BLaER1 treated with 17β-estradiol and CSF1 and Interleukin-3, amounts not matched to agents 10 nM and 100 nM (cell line): ENCODE measurements around the gene POC5.
"Not testable (repeated sequence)": the region's sequence is repeated elsewhere in the genome, so short reads cannot be mapped to it uniquely, and the experiment has no call there.

Experiments
- H3K27ac ChIP-seq, 11 experiments: shearing (Covaris generic); formaldehyde crosslinking; 2 replicates each; pipeline ENCODE4 v1.8.1; 2022
- H3K27me3 ChIP-seq, 11 experiments: shearing (Covaris generic); formaldehyde crosslinking; 2 replicates each; pipeline ENCODE4 v1.8.1; 2022
- H3K36me3 ChIP-seq, 11 experiments: shearing (Covaris generic); formaldehyde crosslinking; 2 replicates each; pipeline ENCODE4 v1.8.1; 2022
- H3K4me1 ChIP-seq, 10 experiments: shearing (Covaris generic); formaldehyde crosslinking; 2 replicates each; pipeline ENCODE4 v1.8.1; 2022
- H3K4me2 ChIP-seq, 11 experiments: shearing (Covaris generic); formaldehyde crosslinking; 2 replicates each; pipeline ENCODE4 v1.8.1; 2022
- H3K4me3 ChIP-seq, 10 experiments: shearing (Covaris generic); formaldehyde crosslinking; 2 replicates each; pipeline ENCODE4 v1.8.1; 2022
- H3K9ac ChIP-seq, 11 experiments: shearing (Covaris generic); formaldehyde crosslinking; 2 replicates each; pipeline ENCODE4 v1.8.1; 2022
- H3K9me3 ChIP-seq, 11 experiments: shearing (Covaris generic); formaldehyde crosslinking; replicated peaks in 1 of 11; 2 replicates each; pipeline ENCODE4 v1.8.1; 2022
- H4K20me1 ChIP-seq, 11 experiments: shearing (Covaris generic); formaldehyde crosslinking; 2 replicates each; pipeline ENCODE4 v1.8.1; 2022
- Cebpa-rat ChIP-seq, 11 experiments: shearing (Covaris generic); IDR thresholded peaks; 2 replicates each; pipeline ENCODE4 v1.8.1; 2022

POC5 gene

DNA sequence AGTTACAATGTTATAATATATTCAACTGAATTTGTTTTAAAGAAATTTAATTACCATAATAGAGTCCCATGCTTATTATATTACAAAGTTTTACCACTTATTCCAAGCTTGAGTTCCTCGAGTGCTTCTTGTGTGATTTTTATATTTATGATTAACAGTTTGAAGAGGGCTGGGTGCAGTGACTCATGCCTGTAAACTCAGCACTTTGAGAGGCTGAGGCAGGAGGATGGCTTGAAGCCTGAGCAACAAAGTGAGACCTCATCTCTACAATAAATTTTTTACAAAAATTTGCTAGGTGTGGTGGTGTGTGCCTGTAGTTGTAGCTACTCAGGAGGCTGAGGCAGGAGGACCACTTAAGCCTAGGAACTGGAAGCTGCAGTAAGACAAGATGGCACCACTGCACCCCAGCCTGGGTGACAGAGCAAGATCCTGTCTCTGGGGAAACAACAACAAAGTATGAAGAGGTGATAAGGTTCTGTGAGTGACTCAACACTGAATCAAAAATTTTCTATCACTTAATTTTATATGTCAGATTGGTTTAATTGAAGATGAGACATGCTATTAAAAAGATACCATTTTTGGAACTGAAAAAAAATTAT lies 9.2 kb downstream of the POC5 start:
- peaks cover 32 to 98% (median 73%) of the 10 kb centered on the region in 11 experiments for H3K36me3 ChIP-seq
- no peak for TF ChIP-seq Cebpa-rat (IDR thresholded peaks at IDR 0.05)
- no peaks in the 10 kb centered on the region for H3K27me3 ChIP-seq
- H3K27ac ChIP-seq, result no peak overlapping the region
- H4K20me1 ChIP-seq, result peaks cover 0 to 15% (median 3%) of the 10 kb centered on the region in 11 experiments; a peak in 7 of 22 replicates
- H3K9ac ChIP-seq, result no peak overlapping the region
- H3K4me2 ChIP-seq, result peak overlapping the region in 1 of 11 experiments; percentile 29; a peak in 2 of 22 replicates
- no peaks in the 10 kb centered on the region for H3K9me3 ChIP-seq
- H3K4me3 ChIP-seq, result no peak overlapping the region
- peaks cover 0 to 31% (median 2%) of the 10 kb centered on the region in 10 experiments; a peak in 8 of 20 replicates for H3K4me1 ChIP-seq

DNA sequence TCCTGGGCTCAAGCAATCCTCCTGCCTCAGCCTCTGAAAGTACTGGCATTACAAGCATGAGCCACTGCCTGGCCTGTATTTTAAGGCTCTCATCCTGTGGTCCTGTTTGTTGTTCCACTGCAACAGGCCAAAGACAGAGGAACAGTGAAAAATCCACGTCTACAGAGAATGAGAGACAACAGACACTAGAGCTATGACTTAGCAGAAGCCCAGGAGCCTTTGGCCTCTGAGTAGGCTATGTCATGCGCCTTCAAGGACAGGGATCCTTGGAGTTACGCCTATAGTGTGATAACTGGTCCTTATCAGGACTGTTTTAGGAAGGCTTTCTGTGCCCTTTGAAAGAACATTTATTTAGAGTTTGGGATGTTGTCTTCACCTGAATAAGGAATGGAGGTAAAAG lies 10.5 kb downstream of the POC5 start:
- peaks cover 44 to 98% (median 73%) of the 10 kb centered on the region in 11 experiments for H3K36me3 ChIP-seq
- H3K9ac ChIP-seq, result no peak overlapping the region
- H4K20me1 ChIP-seq, result peaks cover 0 to 15% (median 3%) of the 10 kb centered on the region in 11 experiments; a peak in 7 of 22 replicates
- H3K27me3 ChIP-seq, result no peaks in the 10 kb centered on the region
- H3K4me1 ChIP-seq, result peaks cover 0 to 30% (median 2%) of the 10 kb centered on the region in 10 experiments; a peak in 8 of 20 replicates
- peaks cover 0 to 3% (median 0%) of the 10 kb centered on the region in 11 experiments; a peak in 3 of 22 replicates for H3K9me3 ChIP-seq
- no peak overlapping the region for H3K27ac ChIP-seq
- no peak for TF ChIP-seq Cebpa-rat (IDR thresholded peaks at IDR 0.05)
- H3K4me2 ChIP-seq, result no peak overlapping the region
- no peak overlapping the region for H3K4me3 ChIP-seq

DNA sequence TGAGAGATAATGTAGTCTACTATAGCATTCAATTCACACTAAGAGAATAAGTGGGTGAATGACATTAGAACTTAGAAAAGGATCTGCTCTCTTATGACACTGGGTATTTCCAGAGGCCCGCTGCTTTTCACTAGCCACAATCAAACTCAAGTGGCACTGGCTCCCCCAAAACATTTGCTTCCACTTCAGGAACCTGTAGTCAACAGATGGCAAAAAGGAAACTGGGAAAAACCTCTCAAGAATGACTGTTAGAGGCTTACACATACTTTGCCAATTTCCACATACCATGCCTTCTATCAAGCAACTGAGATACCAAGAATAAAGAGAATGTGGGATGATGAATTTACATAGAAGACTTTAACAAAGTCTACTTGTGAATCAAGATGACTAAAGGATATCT lies 11.2 kb downstream of the POC5 start:
- Histone ChIP-seq H3K9me3 (peaks cover 0 to 5% (median 0%) of the 10 kb centered on the region in 11 experiments; a peak in 3 of 22 replicates), H3K4me1 (peaks cover 0 to 23% (median 2%) of the 10 kb centered on the region in 10 experiments; a peak in 8 of 20 replicates), H3K27me3 (no peaks in the 10 kb centered on the region), H3K36me3 (peaks cover 46 to 94% (median 71%) of the 10 kb centered on the region in 11 experiments), H3K4me3 (no peak overlapping the region), H3K27ac (no peak overlapping the region), H3K9ac (no peak overlapping the region), H3K4me2 (no peak overlapping the region), H4K20me1 (peaks cover 0 to 15% (median 3%) of the 10 kb centered on the region in 11 experiments; a peak in 7 of 22 replicates)
- TF ChIP-seq Cebpa-rat (IDR thresholded peaks at IDR 0.05), result no peak

DNA sequence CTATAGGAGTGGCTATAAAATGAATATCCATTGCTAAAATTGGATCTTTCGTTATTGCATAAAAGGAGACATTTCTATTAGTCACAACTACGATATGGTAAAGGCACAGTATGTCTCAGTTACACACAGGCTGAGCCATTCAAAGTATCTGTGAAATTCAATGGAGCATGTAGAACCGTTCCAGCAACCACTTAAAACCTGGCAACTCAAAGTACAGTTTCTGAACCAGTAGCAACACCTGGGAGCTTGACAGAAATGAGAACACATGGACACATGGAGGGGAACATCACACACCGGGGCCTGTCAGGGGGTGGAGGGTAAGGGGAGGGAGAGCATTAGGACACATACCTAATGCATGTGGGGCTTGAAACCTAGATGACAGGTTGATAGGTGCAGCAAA lies 15.4 kb downstream of the POC5 start:
- Histone ChIP-seq H3K9ac (no peak overlapping the region), H3K27me3 (no peaks in the 10 kb centered on the region), H3K9me3 (peaks cover 0 to 5% (median 0%) of the 10 kb centered on the region in 11 experiments; a peak in 3 of 22 replicates)

DNA sequence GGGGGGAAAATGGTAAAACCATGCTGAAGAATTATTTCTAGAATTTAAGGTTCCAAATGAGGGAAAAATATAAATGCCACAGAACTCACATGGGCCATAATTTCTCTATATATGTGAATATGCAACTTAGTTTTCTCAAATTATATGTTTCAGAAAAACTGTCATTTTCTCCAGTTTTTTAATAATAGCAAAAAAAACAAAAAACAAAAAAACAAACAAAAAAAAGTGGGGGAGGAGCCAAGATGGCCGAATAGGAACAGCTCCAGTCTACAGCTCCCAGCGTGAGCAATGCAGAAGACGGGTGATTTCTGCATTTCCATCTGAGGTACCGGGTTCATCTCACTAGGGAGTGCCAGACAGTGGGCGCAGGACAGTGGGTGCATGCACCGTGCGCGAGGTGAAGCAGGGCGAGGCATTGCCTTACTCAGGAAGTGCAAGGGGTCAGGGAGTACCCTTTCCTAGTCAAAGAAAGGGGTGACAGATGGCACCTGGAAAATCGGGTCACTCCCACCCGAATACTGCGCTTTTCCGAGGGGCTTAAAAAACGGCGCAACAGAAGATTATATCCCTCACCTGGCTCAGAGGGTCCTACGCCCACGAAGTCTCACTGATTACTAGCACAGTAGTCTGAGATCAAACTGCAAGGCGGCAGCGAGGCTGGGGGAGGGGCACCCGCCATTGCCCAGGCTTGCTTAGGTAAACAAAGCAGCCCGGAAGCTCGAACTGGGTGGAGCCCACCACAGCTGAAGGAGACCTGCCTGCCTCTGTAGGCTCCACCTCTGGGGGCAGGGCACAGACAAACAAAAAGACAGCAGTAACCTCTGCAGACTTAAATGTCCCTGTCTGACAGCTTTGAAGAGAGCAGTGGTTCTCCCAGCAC lies 21.5 kb downstream of the POC5 start:
- H3K27me3 ChIP-seq, H3K27ac ChIP-seq, H4K20me1 ChIP-seq, H3K4me2 ChIP-seq, H3K9ac ChIP-seq, H3K4me3 ChIP-seq, H3K9me3 ChIP-seq, H3K4me1 ChIP-seq: not testable (repeated sequence)
- H3K36me3 ChIP-seq, result peaks cover 11 to 43% (median 24%) of the 10 kb centered on the region in 11 experiments

More for the DNA sequence above, 15.4 kb downstream of the POC5 start:
- Histone ChIP-seq H3K36me3 (peaks cover 36 to 52% (median 41%) of the 10 kb centered on the region in 11 experiments), H3K4me3 (no peak overlapping the region), H4K20me1 (peaks cover 0 to 9% (median 0%) of the 10 kb centered on the region in 11 experiments; a peak in 4 of 22 replicates), H3K4me1 (no peaks in the 10 kb centered on the region), H3K27ac (no peak overlapping the region), H3K4me2 (no peak overlapping the region)
- TF ChIP-seq Cebpa-rat (IDR thresholded peaks at IDR 0.05), result no peak

DNA sequence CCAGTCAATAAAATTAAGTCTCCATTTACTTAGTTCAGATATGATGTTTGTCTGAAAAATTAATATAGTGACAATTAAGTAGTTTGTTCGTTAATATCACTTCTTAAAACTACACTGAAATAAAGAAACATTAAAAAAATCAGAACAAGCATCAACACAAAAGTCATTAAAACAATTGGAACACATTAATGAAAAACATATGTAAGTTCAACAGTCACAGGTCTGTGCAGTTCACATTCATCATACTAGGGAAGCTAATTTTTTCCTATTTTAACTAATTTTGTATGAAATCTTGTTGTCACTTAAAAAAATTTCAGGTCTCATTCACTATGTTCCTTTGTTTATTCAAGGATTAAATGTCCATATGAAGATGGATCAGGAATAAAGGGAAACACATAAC lies 22.5 kb downstream of the POC5 start:
- Histone ChIP-seq H3K4me1 (no peaks in the 10 kb centered on the region), H3K4me3 (no peak overlapping the region), H3K36me3 (peaks cover 18 to 52% (median 33%) of the 10 kb centered on the region in 11 experiments), H3K4me2 (no peak overlapping the region), H3K27ac (no peak overlapping the region), H4K20me1 (no peaks in the 10 kb centered on the region; a peak in 1 of 22 replicates), H3K9me3 (no peaks in the 10 kb centered on the region), H3K27me3 (no peaks in the 10 kb centered on the region), H3K9ac (no peak overlapping the region)
- no peak for TF ChIP-seq Cebpa-rat (IDR thresholded peaks at IDR 0.05)

DNA sequence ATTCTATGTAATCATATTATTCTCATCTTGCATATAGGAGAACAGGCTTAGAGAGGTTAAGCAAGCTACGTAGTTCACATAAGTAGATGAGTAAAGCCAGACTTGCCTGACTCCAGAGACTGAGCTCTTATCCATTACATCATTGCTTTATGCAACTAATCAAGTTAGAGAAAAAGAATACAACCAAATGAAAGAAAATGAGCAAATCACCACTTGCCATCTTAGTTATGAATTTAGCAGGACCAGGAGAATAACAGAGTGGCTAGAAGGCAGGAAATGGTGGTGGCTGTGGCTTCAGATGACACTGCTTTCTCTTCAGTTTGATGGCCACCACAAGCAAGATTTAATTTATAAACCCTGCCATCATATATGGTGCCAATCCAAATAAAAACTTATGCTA lies 26.6 kb downstream of the POC5 start:
- Histone ChIP-seq H3K4me1 (no peaks in the 10 kb centered on the region), H3K27me3 (no peaks in the 10 kb centered on the region), H3K36me3 (peaks cover 44 to 93% (median 74%) of the 10 kb centered on the region in 11 experiments), H4K20me1 (no peaks in the 10 kb centered on the region; a peak in 1 of 22 replicates), H3K9ac (no peak overlapping the region), H3K27ac (no peak overlapping the region), H3K4me3 (no peak overlapping the region), H3K9me3 (no peaks in the 10 kb centered on the region), H3K4me2 (no peak overlapping the region)
- no peak for TF ChIP-seq Cebpa-rat (IDR thresholded peaks at IDR 0.05)

DNA sequence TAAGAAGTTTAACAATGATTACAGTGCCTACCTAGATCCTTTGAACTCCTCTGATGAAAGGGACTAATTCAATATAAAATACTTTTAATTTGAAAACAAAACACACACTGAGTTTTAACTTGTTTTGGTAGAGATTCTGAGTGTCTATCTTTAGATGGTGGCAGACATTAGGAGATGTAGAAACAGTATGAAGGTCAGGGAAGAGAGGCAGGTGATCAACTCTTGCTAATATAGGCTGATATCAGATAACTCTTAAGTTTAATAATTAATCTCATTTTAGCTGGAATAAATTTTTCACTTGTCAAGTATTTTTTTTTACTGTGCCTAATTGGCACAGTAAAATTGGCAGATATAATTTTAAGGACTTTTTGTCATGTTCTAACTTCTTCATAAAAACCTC lies 30.8 kb downstream of the POC5 start:
- Histone ChIP-seq H3K36me3 (peaks cover 52 to 83% (median 70%) of the 10 kb centered on the region in 11 experiments), H3K4me2 (no peak overlapping the region), H3K4me3 (no peak overlapping the region), H4K20me1 (no peaks in the 10 kb centered on the region; a peak in 1 of 22 replicates), H3K9ac (no peak overlapping the region), H3K27ac (no peak overlapping the region), H3K9me3 (no peaks in the 10 kb centered on the region), H3K4me1 (no peaks in the 10 kb centered on the region), H3K27me3 (no peaks in the 10 kb centered on the region)
- no peak for TF ChIP-seq Cebpa-rat (IDR thresholded peaks at IDR 0.05)

DNA sequence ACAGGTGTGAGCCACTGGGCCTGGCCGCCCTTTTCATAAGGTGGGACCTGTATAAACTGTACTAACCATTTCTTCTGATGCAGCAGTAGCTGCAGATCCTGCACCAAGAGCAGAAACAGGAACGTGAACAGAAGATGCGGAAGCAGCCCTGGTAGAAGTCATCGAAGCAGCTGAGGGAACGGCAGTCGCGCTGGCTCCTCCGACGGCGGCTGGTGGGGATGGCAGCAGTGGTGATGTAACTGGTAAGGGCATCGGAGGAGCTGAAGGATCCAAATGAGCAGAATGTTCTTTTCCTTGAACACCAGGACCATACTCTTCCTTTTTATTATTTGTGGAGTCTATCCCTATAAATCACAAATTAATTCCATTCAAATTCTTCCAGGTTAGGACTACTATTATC lies 32.1 kb downstream of the POC5 start:
- H3K4me3 ChIP-seq, result no peak overlapping the region
- H3K9ac ChIP-seq, result no peak overlapping the region
- H3K27me3 ChIP-seq, result no peaks in the 10 kb centered on the region
- H3K27ac ChIP-seq, result no peak overlapping the region
- peaks cover 45 to 75% (median 63%) of the 10 kb centered on the region in 11 experiments for H3K36me3 ChIP-seq
- no peaks in the 10 kb centered on the region for H3K9me3 ChIP-seq
- H3K4me2 ChIP-seq, result no peak overlapping the region
- no peaks in the 10 kb centered on the region for H3K4me1 ChIP-seq
- no peak for TF ChIP-seq Cebpa-rat (IDR thresholded peaks at IDR 0.05)
- H4K20me1 ChIP-seq, result no peaks in the 10 kb centered on the region; a peak in 1 of 22 replicates
